Fibroblast of the conjunctiva (primary cell): ENCODE measurements around the gene INPP4B.

Experiments
- DNase-seq: peaks from one replicate; pipeline ENCODE4 v3.0.0-alpha.2; 2010; ENCODE audit warnings: low read depth

Gene INPP4B

DNA sequence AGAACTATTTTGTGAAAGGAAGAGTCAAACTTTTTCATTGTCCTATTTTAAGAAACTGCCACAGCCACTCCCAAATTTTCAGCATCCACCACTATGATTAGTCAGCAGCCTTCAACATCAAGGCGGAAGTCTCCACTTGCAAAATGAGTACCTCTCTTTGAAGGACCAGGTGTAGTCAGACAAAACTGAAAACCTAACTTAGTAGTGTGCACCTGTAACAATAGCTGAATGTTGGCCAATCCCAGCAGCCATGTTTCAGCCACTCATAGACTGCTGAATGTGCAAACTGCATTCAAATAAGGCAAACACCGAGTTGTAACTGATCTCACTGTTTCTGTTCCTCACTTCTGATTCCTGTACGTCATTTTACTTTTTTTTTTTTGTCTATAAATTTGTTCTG, 868.7 kb downstream of the INPP4B start:
- DNase-seq: no peak
